Bronchial epithelial cell (primary cell): ENCODE results near the gene ETV3L. TPM values are rescaled to one million over a fixed set of nuclear protein-coding genes. Genes with fewer than 3 reads are reported as not detected.

Experiments used
- DNase-seq: peaks from one replicate; pipeline ENCODE4 v3.0.0-alpha.2; 2010; ENCODE audit warnings: low read depth
- FAIRE-seq: peaks from 2 replicates; lab custom pipeline; 2011; peaks lifted over from hg19 to GRCh38; lab: Jason Lieb, UNC
- H3K27me3 ChIP-seq: 2 replicates; pipeline ENCODE4 v1.5.1; 2011; ENCODE audit warnings: low read length; ENCODE audit not compliant: control insufficient read depth, insufficient read depth
- H3K36me3 ChIP-seq: 2 replicates; pipeline ENCODE4 v1.5.1; 2011; ENCODE audit warnings: low read length; ENCODE audit not compliant: control insufficient read depth, insufficient read depth
- H3K4me3 ChIP-seq: 2 replicates; pipeline ENCODE4 v1.5.1; 2011; ENCODE audit warnings: mild to moderate bottlenecking, low read depth, low read length, control low read depth
- CTCF ChIP-seq: IDR thresholded peaks from 2 replicates; pipeline ENCODE4 v1.5.1; 2011; ENCODE audit warnings: mild to moderate bottlenecking, moderate library complexity, low read length, control low read depth, inconsistent platforms; ENCODE audit not compliant: insufficient read depth, severe bottlenecking
- total RNA-seq: library from RNA; depleted of rRNA; stranded (reverse); fragments of >200 nt; gene quantifications from 2 replicates; pipeline ENCODE4 v1.2.1, GENCODE V29; 2014

The ETV3L gene
- total RNA-seq, 1 donor from 2014 or later, result not detected

- DNase-seq, result no peak
- peaks cover 1% of the 10 kb centered on the region for H3K27me3 ChIP-seq
- TF ChIP-seq CTCF, result no peak
- FAIRE-seq, result no peak
- no peaks in the 10 kb centered on the region for H3K36me3 ChIP-seq
- no peak overlapping the region for H3K4me3 ChIP-seq
Measured at GRCh38 chr1:157091668-157092273, 7.8 kb downstream of the ETV3L start.

GRCh38 chr1:157091186-157091585, 8.4 kb downstream of the ETV3L start:
- DNase-seq, result no peak
- no peak for FAIRE-seq
- peaks cover 1% of the 10 kb centered on the region for H3K27me3 ChIP-seq
- no peak for TF ChIP-seq CTCF
- H3K4me3 ChIP-seq, result no peak overlapping the region
- no peaks in the 10 kb centered on the region for H3K36me3 ChIP-seq

GRCh38 chr1:157090771-157091170, 8.8 kb downstream of the ETV3L start:
- H3K36me3 ChIP-seq, result no peaks in the 10 kb centered on the region
- H3K27me3 ChIP-seq, result peaks cover 1% of the 10 kb centered on the region
- FAIRE-seq (no peak), DNase-seq (no peak)
- no peak overlapping the region for H3K4me3 ChIP-seq
- TF ChIP-seq CTCF, result no peak

DNA sequence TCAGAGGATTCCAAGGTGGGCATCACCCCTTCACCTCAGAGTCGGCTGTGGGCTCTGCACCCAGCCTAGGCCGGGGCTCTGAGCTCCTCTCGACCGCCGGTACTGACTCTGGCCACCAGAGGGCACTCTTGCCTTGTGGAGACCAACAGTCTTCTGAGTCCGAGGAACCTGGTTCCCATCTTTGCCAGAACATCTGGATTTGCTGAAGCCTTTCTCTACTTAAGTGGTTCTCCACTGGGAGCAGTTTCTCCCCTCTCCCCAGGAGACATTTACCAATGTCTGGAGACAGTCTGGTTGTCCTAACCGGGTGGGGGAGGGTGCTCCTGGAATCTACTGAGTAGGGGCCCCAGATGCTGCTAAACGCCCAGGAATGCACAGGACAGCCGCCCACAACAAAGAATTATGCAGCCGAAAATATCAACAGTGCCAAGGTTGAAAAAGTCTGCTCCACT, 9.4 kb downstream of the ETV3L start:
- FAIRE-seq (peak; percentile 77), DNase-seq (peak; percentile 64)
- Histone ChIP-seq H3K36me3 (no peaks in the 10 kb centered on the region), H3K27me3 (peaks cover 1% of the 10 kb centered on the region), H3K4me3 (no peak overlapping the region)
- peak; percentile 95 for TF ChIP-seq CTCF

DNA sequence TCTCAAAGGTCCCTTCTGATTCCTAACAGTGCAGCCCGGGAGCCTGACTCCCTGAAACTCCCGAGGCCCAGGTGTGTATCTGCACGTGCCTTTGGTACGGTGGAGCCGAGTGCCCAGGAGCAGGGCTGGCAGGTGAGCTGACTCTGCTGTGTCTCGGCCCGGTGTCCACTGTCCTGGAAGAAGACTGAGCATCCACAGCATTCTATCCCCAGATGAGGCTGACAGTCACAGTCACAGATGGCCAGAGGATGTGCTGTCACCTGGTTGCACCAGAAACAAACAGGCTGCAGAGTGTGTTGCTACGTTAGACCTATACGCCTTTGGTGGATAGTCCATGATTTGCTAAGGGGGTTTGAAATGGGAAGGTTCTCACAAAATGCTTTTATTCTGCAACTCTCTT, 9.8 kb downstream of the ETV3L start:
- no peak for TF ChIP-seq CTCF
- DNase-seq (no peak), FAIRE-seq (no peak)
- Histone ChIP-seq H3K36me3 (no peaks in the 10 kb centered on the region), H3K4me3 (no peak overlapping the region), H3K27me3 (peaks cover 1% of the 10 kb centered on the region)

GRCh38 chr1:157088607-157089006, 11.0 kb downstream of the ETV3L start:
- peaks cover 1% of the 10 kb centered on the region for H3K27me3 ChIP-seq
- no peak for TF ChIP-seq CTCF
- no peak overlapping the region for H3K4me3 ChIP-seq
- no peaks in the 10 kb centered on the region for H3K36me3 ChIP-seq
- FAIRE-seq (no peak), DNase-seq (peak; percentile 67)
